ENCODE data around the gene BCL2L15.

BCL2L15 gene

DNA sequence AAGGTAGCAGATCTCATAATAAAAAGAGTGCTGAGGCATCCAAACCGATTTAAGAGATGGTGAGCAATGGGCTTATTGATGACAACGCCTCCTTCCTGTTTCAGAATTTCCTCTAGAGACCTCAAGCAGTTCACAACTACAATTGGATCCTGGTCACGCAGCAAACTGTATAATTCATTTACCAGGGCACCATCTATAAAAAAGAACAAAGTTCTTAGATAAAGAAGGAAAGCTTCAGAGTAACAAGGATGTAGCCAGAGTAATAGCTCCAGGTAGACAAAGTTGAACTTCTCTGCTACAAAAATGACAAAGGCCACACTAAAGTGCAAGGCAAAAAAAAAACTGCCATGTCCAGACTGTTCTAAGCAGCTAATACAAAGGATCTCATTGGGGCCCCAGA is 13.8 kb upstream of the BCL2L15 start:
- Histone ChIP-seq H3K9me3 (replicated peaks in 1 of 11) (no peaks in the 10 kb centered on the region), H3K36me3 (peaks cover 47 to 73% (median 65%) of the 10 kb centered on the region in 11 experiments), H3K4me3 (no peak overlapping the region; a peak in 1 of 20 replicates), H3K4me1 (peaks cover 25 to 48% (median 42%) of the 10 kb centered on the region in 10 experiments), H3K4me2 (peak overlapping the region in 10 of 11 experiments; percentile 2 to 92 (median 56); a peak in 16 of 22 replicates), H4K20me1 (no peaks in the 10 kb centered on the region), H3K9ac (peak overlapping the region in 2 of 11 experiments; percentile 9; a peak in 1 of 22 replicates), H3K27ac (peak overlapping the region in 4 of 11 experiments; percentile 0 to 52 (median 27); a peak in 6 of 22 replicates), H3K27me3 (no peaks in the 10 kb centered on the region)
- TF ChIP-seq Cebpa-rat (IDR thresholded peaks at IDR 0.05) = no peak

DNA sequence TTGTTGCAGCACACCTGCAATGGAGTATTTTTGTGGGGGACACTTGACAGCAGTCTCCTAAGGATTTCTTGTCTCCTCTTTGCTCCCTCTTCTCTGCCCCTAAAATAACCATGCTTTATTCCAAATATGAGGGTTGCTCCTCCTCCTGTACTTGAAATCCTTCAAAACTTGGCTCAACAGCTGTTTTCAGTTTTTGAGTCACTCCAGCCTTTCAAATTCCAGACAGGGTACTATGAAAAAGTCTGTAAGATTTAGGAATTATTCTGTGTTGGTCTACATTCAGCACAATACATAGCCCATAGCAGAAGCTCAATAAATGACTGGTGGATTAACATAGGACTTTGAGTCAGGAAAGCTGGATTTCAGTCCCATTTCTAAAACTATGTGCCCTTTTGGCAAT is 11.7 kb upstream of the BCL2L15 start:
- Histone ChIP-seq H3K9me3 (replicated peaks in 1 of 11) (no peaks in the 10 kb centered on the region), H3K4me1 (peaks cover 18 to 43% (median 36%) of the 10 kb centered on the region in 10 experiments), H3K36me3 (peaks cover 68 to 94% (median 86%) of the 10 kb centered on the region in 11 experiments), H4K20me1 (no peaks in the 10 kb centered on the region), H3K27me3 (no peaks in the 10 kb centered on the region), H3K9ac (no peak overlapping the region), H3K27ac (no peak overlapping the region), H3K4me3 (no peak overlapping the region), H3K4me2 (no peak overlapping the region)
- no peak for TF ChIP-seq Cebpa-rat (IDR thresholded peaks at IDR 0.05)

DNA sequence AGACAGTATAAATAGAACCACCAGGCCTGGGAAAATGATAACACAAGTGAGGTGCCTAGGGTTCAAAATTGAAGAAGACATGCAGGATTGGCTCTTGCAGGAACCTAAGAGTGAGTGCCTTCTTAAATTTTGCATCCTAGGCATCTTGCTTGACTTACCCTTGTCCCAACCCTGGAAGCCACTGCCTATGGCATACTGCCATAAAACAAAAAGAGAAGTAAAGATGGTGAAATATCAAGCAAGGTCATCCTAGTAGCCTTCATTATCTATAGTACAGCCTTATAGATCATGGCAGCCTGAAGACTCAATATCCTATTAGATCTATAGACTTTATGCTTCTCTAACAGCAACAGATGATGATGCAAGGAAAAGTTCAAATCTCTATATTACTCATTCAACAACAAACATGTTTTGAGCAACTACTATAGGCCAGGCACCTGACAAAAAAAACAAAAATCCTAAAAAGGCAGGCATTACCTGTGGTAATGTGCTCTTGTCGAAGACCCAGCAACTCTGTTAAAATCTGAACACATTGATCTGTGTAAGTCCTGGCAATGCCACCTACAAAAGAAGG is 10.9 kb upstream of the BCL2L15 start:
- Histone ChIP-seq H3K9ac (no peak overlapping the region), H3K4me2 (peak overlapping the region in 1 of 11 experiments; percentile 13; a peak in 2 of 22 replicates), H3K4me1 (peaks cover 10 to 36% (median 28%) of the 10 kb centered on the region in 10 experiments), H3K9me3 (replicated peaks in 1 of 11) (no peaks in the 10 kb centered on the region), H3K27me3 (no peaks in the 10 kb centered on the region), H3K36me3 (peaks cover 72 to 100% (median 91%) of the 10 kb centered on the region in 11 experiments), H3K27ac (no peak overlapping the region), H4K20me1 (no peaks in the 10 kb centered on the region), H3K4me3 (no peak overlapping the region)
- TF ChIP-seq Cebpa-rat (IDR thresholded peaks at IDR 0.05) = no peak

DNA sequence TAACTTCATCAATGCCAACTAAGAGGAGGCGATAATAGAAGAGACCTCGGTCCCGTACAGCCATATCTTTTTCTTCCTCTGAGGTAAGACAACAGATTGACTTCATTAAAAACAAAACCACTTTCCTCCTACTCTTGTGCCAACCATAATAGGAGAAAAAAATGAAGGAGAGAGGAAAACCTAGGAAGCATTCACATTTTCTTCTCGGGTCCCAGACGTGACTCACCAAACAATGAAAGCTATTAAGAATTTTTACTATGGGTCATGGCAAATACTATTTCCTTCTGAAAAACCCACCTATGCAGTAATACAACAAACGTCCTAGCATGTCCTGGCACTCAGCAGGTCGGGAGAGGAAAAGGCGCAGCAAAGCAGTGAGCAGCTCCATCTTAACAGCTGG is 8.6 kb upstream of the BCL2L15 start:
- Histone ChIP-seq H3K9ac (no peak overlapping the region), H3K36me3 (peaks cover 68 to 82% (median 77%) of the 10 kb centered on the region in 11 experiments), H3K27me3 (no peaks in the 10 kb centered on the region), H3K4me1 (peaks cover 9 to 26% (median 15%) of the 10 kb centered on the region in 10 experiments; a peak in 19 of 20 replicates), H4K20me1 (no peaks in the 10 kb centered on the region), H3K27ac (no peak overlapping the region), H3K9me3 (replicated peaks in 1 of 11) (no peaks in the 10 kb centered on the region), H3K4me3 (no peak overlapping the region), H3K4me2 (no peak overlapping the region)
- no peak for TF ChIP-seq Cebpa-rat (IDR thresholded peaks at IDR 0.05)

DNA sequence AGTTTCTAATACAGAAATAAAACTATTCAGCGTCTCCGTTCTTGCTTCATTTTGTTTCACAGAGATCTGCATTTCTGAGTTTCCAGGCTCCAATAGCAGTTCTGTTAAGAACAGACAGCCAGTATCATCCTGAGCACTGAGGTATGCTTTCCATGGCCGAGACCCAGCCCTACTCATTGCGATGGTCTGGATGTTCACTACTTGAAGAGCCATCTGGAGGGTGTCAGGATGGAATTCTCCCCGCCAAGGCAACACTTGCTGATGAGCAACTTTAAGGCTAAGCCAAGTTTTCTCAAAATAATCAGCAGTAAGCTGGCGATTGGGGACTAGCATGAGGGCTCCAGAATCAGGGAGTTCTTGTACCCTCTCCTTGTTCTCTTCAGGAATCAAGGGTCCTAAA is 7.7 kb upstream of the BCL2L15 start:
- no peak overlapping the region for H3K27ac ChIP-seq
- TF ChIP-seq Cebpa-rat (IDR thresholded peaks at IDR 0.05) = no peak
- H3K4me3 ChIP-seq = no peak overlapping the region
- H3K4me2 ChIP-seq = no peak overlapping the region
- H3K27me3 ChIP-seq = no peaks in the 10 kb centered on the region
- no peaks in the 10 kb centered on the region for H3K9me3 ChIP-seq (replicated peaks in 1 of 11)
- H4K20me1 ChIP-seq = no peaks in the 10 kb centered on the region
- no peak overlapping the region for H3K9ac ChIP-seq
- H3K4me1 ChIP-seq = peaks cover 6 to 21% (median 13%) of the 10 kb centered on the region in 10 experiments; a peak in 17 of 20 replicates
- peaks cover 59 to 73% (median 69%) of the 10 kb centered on the region in 11 experiments for H3K36me3 ChIP-seq

DNA sequence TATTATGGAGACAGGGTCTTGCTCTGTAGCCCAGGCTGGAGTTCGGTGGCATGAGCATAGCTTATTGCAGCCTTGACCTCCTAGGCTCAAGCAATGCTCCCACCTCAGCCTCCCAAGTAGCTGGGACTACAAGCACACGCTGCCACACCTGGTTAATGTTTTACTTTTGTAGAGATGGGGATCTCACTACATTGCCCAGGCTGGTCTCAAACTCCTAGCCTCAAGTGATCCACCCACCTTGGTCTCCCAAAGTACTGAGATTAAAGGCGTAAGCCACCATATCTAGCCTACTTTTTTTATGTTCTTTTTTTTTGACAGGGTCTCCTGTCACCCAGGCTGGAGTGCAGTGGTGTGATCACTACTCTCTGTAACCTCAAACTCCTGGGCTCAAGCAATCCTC is 5.9 kb upstream of the BCL2L15 start:
- Histone ChIP-seq H3K36me3 (peaks cover 42 to 57% (median 51%) of the 10 kb centered on the region in 11 experiments), H4K20me1 (no peaks in the 10 kb centered on the region), H3K4me1 (peaks cover 1 to 21% (median 13%) of the 10 kb centered on the region in 10 experiments; a peak in 17 of 20 replicates), H3K27me3 (no peaks in the 10 kb centered on the region), H3K4me2 (no peak overlapping the region), H3K9me3 (replicated peaks in 1 of 11) (no peaks in the 10 kb centered on the region), H3K9ac (no peak overlapping the region), H3K27ac (no peak overlapping the region), H3K4me3 (no peak overlapping the region)
- no peak for TF ChIP-seq Cebpa-rat (IDR thresholded peaks at IDR 0.05)

DNA sequence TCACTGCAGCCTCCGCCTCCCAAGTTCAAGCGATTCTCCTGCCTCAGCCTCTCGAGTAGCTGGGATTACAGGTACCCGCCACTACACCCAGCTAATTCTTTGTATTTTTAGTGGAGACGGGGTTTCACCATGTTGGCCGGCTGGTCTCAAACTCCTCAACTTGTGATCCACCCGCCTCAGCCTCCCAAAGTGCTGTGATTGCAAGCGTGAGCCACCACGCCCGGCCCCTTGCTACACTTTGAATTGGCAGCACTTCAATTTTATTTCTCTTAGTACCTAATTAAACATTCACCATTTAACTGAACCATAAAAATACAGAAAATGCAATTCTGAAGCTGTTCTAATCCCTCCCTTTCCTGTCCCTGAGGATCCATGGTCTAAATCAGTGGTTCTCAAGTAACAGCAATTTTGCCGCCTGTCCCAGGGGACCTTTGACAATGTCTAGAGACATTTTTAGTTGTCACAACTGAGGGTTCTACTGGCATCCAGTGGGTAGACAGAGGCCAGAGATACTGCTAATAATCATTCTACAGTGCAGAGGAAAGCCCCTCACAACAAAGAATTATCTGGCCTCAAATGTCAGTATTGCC is 4.3 kb upstream of the BCL2L15 start:
- Histone ChIP-seq H3K36me3 (peaks cover 26 to 41% (median 35%) of the 10 kb centered on the region in 11 experiments), H3K27ac (no peak overlapping the region)
- no peak for TF ChIP-seq Cebpa-rat (IDR thresholded peaks at IDR 0.05)

DNA sequence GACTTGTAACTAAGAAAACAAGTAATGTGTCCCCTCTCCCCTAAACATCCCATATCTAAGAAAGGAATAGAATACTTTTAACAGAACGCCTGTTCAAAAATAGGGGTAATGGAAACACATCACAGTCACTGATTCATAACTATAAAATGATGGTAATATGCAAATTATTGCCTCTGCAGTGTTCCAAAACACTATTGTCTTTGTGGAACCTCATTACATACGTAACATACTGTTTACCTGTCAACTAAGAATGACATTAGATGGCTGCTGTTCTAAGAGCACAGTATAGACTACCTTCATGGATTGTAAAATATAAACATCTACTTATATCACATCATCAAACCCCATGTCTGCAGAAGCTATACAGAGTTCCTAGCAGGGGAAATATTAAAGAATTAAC is 3.4 kb upstream of the BCL2L15 start:
- H3K4me2 ChIP-seq = no peak overlapping the region
- H4K20me1 ChIP-seq = no peaks in the 10 kb centered on the region
- peaks cover 17 to 35% (median 26%) of the 10 kb centered on the region in 11 experiments for H3K36me3 ChIP-seq
- H3K4me1 ChIP-seq = peaks cover 7 to 26% (median 13%) of the 10 kb centered on the region in 10 experiments; a peak in 19 of 20 replicates
- H3K9ac ChIP-seq = no peak overlapping the region
- H3K27ac ChIP-seq = no peak overlapping the region
- TF ChIP-seq Cebpa-rat (IDR thresholded peaks at IDR 0.05) = no peak
- no peak overlapping the region for H3K4me3 ChIP-seq
- H3K27me3 ChIP-seq = no peaks in the 10 kb centered on the region
- H3K9me3 ChIP-seq (replicated peaks in 1 of 11) = no peaks in the 10 kb centered on the region

More for the DNA sequence above, 4.3 kb upstream of the BCL2L15 start:
- no peaks in the 10 kb centered on the region for H3K9me3 ChIP-seq (replicated peaks in 1 of 11)
- H3K4me2 ChIP-seq = peak overlapping the region in 8 of 11 experiments; percentile 15 to 63 (median 50); a peak in 17 of 22 replicates
- H3K4me3 ChIP-seq = no peak overlapping the region
- H3K4me1 ChIP-seq = peaks cover 7 to 26% (median 13%) of the 10 kb centered on the region in 10 experiments; a peak in 19 of 20 replicates
- H3K27me3 ChIP-seq = no peaks in the 10 kb centered on the region
- H4K20me1 ChIP-seq = no peaks in the 10 kb centered on the region
- no peak overlapping the region for H3K9ac ChIP-seq

All from BLaER1 treated with 17β-estradiol and CSF1 and Interleukin-3, amounts not matched to agents 10 nM and 100 nM (cell line).